NCI-H1092 (cell line): Measurements from ENCODE around the gene TNRC18.
"Not testable (repeated sequence)": the region's sequence is repeated elsewhere in the genome, so short reads cannot be mapped to it uniquely, and the experiment has no call there.

ENCODE experiments used
- DNase-seq: peaks from one replicate; lab custom pipeline; 2025; lab: John Stamatoyannopoulos, UW

The TNRC18 gene

GRCh38 chr7:5349437-5350173, 74.0 kb downstream of the TNRC18 start:
- DNase-seq, result no peak

- DNase-seq, result no peak
Measured at GRCh38 chr7:5349005-5349380, 74.6 kb downstream of the TNRC18 start.

GRCh38 chr7:5348134-5349004, 75.3 kb downstream of the TNRC18 start:
- no peak for DNase-seq

DNA sequence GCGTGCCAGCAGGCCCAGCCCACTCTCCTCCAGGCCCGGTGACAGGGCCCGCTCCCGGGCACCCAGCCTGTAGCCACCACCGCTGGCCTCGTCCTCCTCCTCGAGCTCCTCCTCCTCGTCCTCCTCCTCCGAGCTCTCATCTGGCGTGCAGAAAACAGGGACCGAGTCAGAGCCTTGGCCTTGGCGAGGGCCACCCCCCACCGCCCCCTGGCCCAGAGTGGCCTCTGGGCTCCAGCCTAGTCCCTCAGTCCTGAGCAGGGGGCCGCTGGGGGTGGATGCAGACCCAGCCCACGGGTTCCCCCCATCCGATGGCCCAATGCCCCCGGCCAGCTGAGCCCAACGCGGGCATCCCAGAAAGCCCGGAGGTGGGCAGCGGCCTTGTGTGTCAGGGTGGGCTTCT, 78.0 kb downstream of the TNRC18 start:
- no peak for DNase-seq

DNA sequence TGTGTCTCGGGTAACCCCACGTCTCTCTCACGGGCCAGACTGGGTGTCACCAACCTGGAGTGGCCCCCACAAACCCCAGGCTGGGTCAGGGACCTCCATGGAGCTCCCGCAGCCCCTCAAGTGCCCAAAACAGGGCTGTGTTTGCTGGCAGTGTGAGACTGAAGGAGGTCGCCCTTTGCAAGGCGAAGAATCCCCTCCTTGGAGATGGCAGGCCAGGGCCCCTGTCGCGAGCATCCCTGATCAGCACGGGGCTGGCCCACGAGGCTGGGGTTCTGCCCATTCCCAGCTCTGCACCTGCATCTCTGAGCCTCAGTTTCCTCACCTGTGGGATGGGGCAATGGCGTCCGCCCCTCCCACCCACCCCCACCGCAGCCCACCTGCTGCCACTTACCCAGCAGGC, 78.5 kb downstream of the TNRC18 start:
- DNase-seq, result no peak

DNA sequence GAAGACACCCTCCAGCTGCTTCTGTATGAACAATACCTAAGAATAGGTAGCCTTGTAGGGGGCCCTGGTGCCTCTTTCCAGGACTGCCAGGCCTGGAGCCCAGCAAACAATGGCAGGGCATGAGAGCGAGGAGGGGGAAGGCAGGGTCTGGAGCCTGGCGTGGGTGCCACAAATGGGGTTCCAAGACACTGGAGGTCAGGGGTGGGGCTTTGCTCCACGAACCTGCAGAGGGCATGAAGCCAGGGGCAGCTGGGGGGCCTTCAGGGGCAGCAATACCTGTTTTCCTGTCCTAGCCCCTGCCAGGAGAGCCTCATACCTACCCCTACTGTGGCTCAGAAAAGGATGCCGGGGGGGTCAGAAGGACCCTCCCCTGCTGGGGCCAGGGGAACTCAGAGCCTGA, 79.3 kb downstream of the TNRC18 start:
- DNase-seq, result no peak

DNA sequence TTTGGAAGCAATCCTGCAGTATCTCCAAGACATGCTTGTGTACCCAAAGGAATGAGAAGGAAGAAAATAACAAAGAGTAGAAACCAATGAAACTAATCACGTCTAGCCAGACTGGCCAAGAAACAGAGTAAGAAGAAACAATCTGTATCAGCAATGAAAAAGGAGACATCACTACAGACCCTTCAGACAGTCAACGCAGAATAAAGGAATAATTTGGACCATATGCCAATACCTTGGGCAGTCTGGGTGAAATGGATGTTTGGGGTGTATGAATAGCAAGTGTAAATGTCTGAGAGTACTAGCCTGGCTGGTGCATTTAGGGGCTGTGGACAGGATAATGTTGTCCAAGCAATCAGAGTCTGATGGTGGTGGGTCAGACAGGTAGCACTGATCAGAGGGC, 79.8 kb downstream of the TNRC18 start:
- DNase-seq, result no peak

- DNase-seq, result no peak
Measured at GRCh38 chr7:5342631-5343030, 81.0 kb downstream of the TNRC18 start.

GRCh38 chr7:5339955-5340354, 83.7 kb downstream of the TNRC18 start:
- no peak for DNase-seq

GRCh38 chr7:5337047-5337446, 86.6 kb downstream of the TNRC18 start:
- DNase-seq, result no peak

GRCh38 chr7:5334671-5335070, 89.0 kb downstream of the TNRC18 start:
- no peak for DNase-seq

DNA sequence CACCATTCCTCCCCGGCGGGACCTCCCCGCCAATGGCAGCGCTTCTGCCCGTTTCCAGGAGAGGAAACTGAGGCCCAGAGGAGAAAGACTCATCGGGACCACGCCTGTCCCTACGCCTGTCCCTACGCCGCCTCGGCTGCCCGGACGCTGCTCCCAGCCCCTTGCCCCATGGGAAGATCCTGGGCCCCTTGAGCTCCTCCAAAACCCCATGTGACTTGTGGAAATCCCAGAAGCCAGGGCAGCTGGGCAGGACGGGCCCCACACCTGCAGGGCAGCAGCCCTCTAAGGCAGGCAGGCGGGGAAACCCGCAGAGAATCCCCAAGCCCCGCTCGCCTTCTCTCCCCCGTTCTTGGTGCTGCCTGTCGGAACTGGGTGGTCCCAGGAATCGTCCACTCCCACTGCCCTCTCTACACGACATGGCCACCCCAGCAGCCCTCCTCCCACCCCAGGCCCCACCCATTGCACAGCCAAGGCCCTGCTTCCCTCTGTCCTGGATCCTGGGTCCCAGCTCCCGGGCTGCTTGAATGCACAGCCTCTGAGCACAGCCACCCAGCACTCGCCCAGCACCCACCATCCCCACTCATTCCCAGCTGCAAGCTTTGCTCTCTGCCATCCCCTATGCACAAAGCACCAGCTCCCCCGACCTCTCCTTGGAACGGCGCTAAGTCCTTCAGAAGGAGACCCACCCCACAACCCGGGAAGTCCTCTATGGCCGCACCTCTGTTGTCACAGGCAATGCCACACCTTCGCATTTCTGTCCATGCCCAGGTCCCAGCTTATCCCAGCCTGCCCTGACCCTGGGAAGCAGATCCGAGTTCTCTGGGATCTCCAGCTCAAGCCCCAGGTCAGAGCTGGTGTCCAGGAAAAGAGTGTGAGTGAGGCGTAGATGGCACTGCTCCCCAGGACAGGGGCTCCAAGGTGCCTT, 90.3 kb downstream of the TNRC18 start:
- no peak for DNase-seq

DNA sequence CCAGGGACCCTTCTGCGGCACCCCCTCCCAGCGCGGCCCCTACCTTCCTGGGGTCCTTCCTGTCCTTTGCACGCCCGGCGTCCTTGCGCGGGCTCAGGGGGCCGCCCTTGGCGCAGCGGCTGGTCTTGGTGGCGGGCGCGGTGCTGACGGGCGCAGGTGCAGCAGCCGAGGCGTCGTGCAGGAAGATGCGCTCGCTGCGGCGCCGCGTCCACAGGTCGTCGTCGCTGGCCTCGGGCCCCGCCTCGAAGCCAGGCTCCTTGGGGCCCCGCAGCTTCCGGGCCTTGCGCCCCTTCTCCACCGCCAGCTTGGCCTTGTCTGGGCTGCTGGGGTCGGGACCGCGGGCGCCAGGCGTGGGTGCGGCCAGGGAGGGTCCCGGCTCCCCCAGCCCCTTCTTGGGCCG, 91.1 kb downstream of the TNRC18 start:
- no peak for DNase-seq

- no peak for DNase-seq
Measured at GRCh38 chr7:5330288-5330687, 93.3 kb downstream of the TNRC18 start.

- DNase-seq, result no peak
Measured at GRCh38 chr7:5324961-5325360, 98.7 kb downstream of the TNRC18 start.

GRCh38 chr7:5323800-5324781, 99.5 kb downstream of the TNRC18 start:
- not testable (repeated sequence) for DNase-seq

DNA sequence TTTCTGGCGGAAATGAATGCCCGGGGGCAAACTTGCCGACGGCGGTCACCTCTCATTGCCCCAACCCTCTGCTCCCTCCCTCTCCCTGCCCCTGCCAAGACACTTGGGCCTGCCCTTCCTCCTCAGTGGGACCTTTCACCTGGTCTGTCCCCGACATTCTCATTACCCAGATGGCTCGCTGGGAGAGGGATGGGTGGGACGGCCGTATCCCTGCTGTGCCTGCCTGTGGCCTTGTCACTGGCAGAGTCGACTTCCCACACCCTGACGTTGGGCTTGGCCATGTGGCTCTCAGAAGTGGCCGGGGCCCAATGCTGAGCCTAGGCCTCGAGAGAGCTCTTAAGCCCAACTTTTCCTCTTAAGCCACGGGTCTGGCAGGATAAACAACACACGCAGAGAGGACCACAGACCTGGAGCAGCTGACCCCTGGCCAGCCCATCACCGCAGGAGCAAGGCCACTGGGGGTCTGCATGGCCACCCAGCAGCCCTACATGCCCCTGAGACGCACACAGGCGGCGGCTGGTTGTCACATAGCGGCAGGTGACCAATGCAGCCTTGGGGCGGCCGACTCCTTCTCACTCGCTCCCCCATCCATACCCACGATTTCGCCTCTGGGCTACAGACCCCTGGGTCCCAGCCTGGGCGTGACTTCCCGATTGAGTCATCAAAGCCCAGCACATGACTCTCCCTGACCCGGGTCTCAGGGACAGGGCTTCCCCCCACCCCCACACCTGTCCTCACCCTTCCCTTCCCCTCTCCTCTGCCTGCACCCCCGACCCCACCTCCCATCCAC, 100.8 kb downstream of the TNRC18 start:
- no peak for DNase-seq

GRCh38 chr7:5320802-5321396, 102.7 kb downstream of the TNRC18 start:
- DNase-seq, result no peak

GRCh38 chr7:5320391-5320790, 103.2 kb downstream of the TNRC18 start:
- no peak for DNase-seq

DNA sequence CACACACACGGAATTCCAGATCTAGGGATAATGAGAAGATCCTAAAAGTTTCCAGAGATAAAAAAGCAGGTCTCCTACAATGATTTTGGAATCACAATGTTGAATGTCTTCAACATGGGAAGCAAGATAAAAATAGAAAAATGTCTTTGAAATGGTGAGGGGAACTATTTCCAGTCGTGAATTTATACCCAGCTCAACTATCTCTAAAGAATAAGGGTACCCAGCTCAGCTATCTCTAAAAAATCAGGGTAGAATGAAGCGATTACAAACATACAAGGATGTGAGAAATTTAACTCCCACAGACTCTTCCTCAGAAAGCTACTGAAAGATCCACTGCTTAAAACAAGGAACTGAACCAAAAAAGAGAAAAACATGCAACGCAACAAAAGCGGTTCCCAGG, 105.0 kb downstream of the TNRC18 start:
- not testable (repeated sequence) for DNase-seq
